Astrocyte of the cerebellum (primary cell): Measurements from ENCODE around the gene DEGS2.

Experiments used
- DNase-seq: peaks from one replicate; pipeline ENCODE4 v3.0.0-alpha.2; 2011; ENCODE audit warnings: low read depth
- H3K4me3 ChIP-seq: 2 replicates; pipeline ENCODE4 v1.5.1; 2011; ENCODE audit warnings: mild to moderate bottlenecking, low read depth, low read length, moderate library complexity
- CTCF ChIP-seq: IDR thresholded peaks from 2 replicates; pipeline ENCODE4 v1.5.1; 2012; ENCODE audit warnings: low read length, low read depth, moderate library complexity, mild to moderate bottlenecking; ENCODE audit errors: missing control alignments
- in situ Hi-C: cut with HindIII; loops from 2 replicates; pipeline ENCODE4 v1.10.0; 2017; ENCODE audit warnings: low sequenced_read_pairs

The DEGS2 gene

GRCh38 chr14:100115236-100115635 lies 44.2 kb downstream of the DEGS2 start:
- in situ Hi-C loops: no loop called here
- no peak overlapping the region for H3K4me3 ChIP-seq
- no peak for DNase-seq
- no peak for TF ChIP-seq CTCF

GRCh38 chr14:100114109-100114765 lies 45.2 kb downstream of the DEGS2 start:
- in situ Hi-C loops: no loop called here
- no peak overlapping the region for H3K4me3 ChIP-seq
- no peak for DNase-seq
- TF ChIP-seq CTCF: no peak

- no peak for TF ChIP-seq CTCF
- in situ Hi-C loops: no loop called here
Observed at GRCh38 chr14:100111931-100112704, 47.3 kb downstream of the DEGS2 start.

GRCh38 chr14:100110816-100111215 lies 48.6 kb downstream of the DEGS2 start:
- in situ Hi-C loops: no loop called here
- DNase-seq: no peak
- no peak overlapping the region for H3K4me3 ChIP-seq
- TF ChIP-seq CTCF: no peak

More at GRCh38 chr14:100111931-100112704, 47.3 kb downstream of the DEGS2 start:
- no peak overlapping the region for H3K4me3 ChIP-seq
- DNase-seq: no peak

GRCh38 chr14:100109594-100109955 lies 49.9 kb downstream of the DEGS2 start:
- DNase-seq: no peak
- in situ Hi-C loops: no loop called here
- H3K4me3 ChIP-seq: no peak overlapping the region
- no peak for TF ChIP-seq CTCF

GRCh38 chr14:100108840-100109593 lies 50.4 kb downstream of the DEGS2 start:
- DNase-seq: no peak
- TF ChIP-seq CTCF: no peak
- no peak overlapping the region for H3K4me3 ChIP-seq
- in situ Hi-C loops: no loop called here
